Muscle layer of duodenum (tissue), 2 donors: ENCODE data around the gene PUM1.
"Not testable (repeated sequence)": the region's sequence is repeated elsewhere in the genome, so short reads cannot be mapped to it uniquely, and the experiment has no call there.

Experiments
- H3K27ac ChIP-seq: one replicate; pipeline ENCODE4 v1.7.0; 2013; ENCODE audit warnings: mild to moderate bottlenecking, low read length
- H3K27me3 ChIP-seq: one replicate; pipeline ENCODE4 v1.7.0; 2013; ENCODE audit warnings: low read depth, mild to moderate bottlenecking, control low read depth, low read length
- H3K36me3 ChIP-seq, 2 donors: one replicate each; pipeline ENCODE4 v1.7.0; 2013; ENCODE audit warnings: low read length in 2 of 2, control low read depth in 1 of 2, mild to moderate bottlenecking in 1 of 2; ENCODE audit not compliant: insufficient read depth in 2 of 2, control insufficient read depth in 1 of 2
- H3K4me1 ChIP-seq, 2 donors: one replicate each; pipeline ENCODE4 v1.7.0; 2013; ENCODE audit warnings: low read length in 2 of 2, mild to moderate bottlenecking in 2 of 2, control low read depth in 1 of 2, moderate library complexity in 1 of 2; ENCODE audit not compliant: insufficient read depth in 2 of 2, control insufficient read depth in 1 of 2
- H3K4me3 ChIP-seq, 2 donors: one replicate each; pipeline ENCODE4 v1.7.0; 2013; ENCODE audit warnings: low read length in 2 of 2, low read depth in 1 of 2, mild to moderate bottlenecking in 1 of 2
- H3K9me3 ChIP-seq, 2 donors: one replicate each; pipeline ENCODE4 v1.7.0; 2013; ENCODE audit warnings: low read length in 2 of 2, control low read depth in 1 of 2, mild to moderate bottlenecking in 1 of 2; ENCODE audit not compliant: control insufficient read depth in 1 of 2
- donor health status: healthy.

The PUM1 gene

GRCh38 chr1:30955448-30956015 is 110.0 kb downstream of the PUM1 start:
- Histone ChIP-seq H3K27ac (no peak overlapping the region), H3K9me3 (no peaks in the 10 kb centered on the region), H3K27me3 (no peaks in the 10 kb centered on the region), H3K4me1 (peaks cover 0 to 7% of the 10 kb centered on the region in 2 donors), H3K4me3 (no peak overlapping the region), H3K36me3 (peaks cover 42 to 52% of the 10 kb centered on the region in 2 donors)

GRCh38 chr1:30953685-30954084 is 111.8 kb downstream of the PUM1 start:
- Histone ChIP-seq H3K4me3 (no peak overlapping the region), H3K36me3 (peaks cover 49 to 55% of the 10 kb centered on the region in 2 donors), H3K4me1 (peaks cover 0 to 7% of the 10 kb centered on the region in 2 donors), H3K27me3 (no peaks in the 10 kb centered on the region), H3K27ac (no peak overlapping the region), H3K9me3 (no peaks in the 10 kb centered on the region)

GRCh38 chr1:30952098-30952497 is 113.4 kb downstream of the PUM1 start:
- Histone ChIP-seq H3K36me3 (peaks cover 55 to 59% of the 10 kb centered on the region in 2 donors), H3K27ac (no peak overlapping the region), H3K4me1 (peaks cover 0 to 7% of the 10 kb centered on the region in 2 donors), H3K27me3 (no peaks in the 10 kb centered on the region), H3K9me3 (no peaks in the 10 kb centered on the region), H3K4me3 (no peak overlapping the region)

- H3K27me3 ChIP-seq, result no peaks in the 10 kb centered on the region
- H3K9me3 ChIP-seq, result no peaks in the 10 kb centered on the region
- H3K36me3 ChIP-seq, result peaks cover 50% of the 10 kb centered on the region in 2 donors
- no peak overlapping the region for H3K4me3 ChIP-seq
- no peak overlapping the region for H3K27ac ChIP-seq
- peaks cover 0 to 7% of the 10 kb centered on the region in 2 donors for H3K4me1 ChIP-seq
Observed at GRCh38 chr1:30950700-30951099, 114.8 kb downstream of the PUM1 start.

- H3K36me3 ChIP-seq, result peaks cover 50 to 53% of the 10 kb centered on the region in 2 donors
- H3K27me3 ChIP-seq, result no peaks in the 10 kb centered on the region
- H3K27ac ChIP-seq, result no peak overlapping the region
- no peaks in the 10 kb centered on the region for H3K9me3 ChIP-seq
- H3K4me1 ChIP-seq, result peaks cover 0 to 7% of the 10 kb centered on the region in 2 donors
- H3K4me3 ChIP-seq, result no peak overlapping the region
Observed at GRCh38 chr1:30950053-30950452, 115.5 kb downstream of the PUM1 start.

- H3K4me3 ChIP-seq, H3K4me1 ChIP-seq, H3K27ac ChIP-seq, H3K27me3 ChIP-seq, H3K9me3 ChIP-seq: not testable (repeated sequence)
- H3K36me3 ChIP-seq, result peaks cover 49 to 57% of the 10 kb centered on the region in 2 donors
Observed at GRCh38 chr1:30949487-30949838, 116.1 kb downstream of the PUM1 start.

GRCh38 chr1:30948813-30949486 is 116.6 kb downstream of the PUM1 start:
- H3K4me1 ChIP-seq, H3K9me3 ChIP-seq, H3K27ac ChIP-seq, H3K27me3 ChIP-seq, H3K4me3 ChIP-seq: not testable (repeated sequence)
- peaks cover 49 to 56% of the 10 kb centered on the region in 2 donors for H3K36me3 ChIP-seq

GRCh38 chr1:30948278-30948677 is 117.2 kb downstream of the PUM1 start:
- Histone ChIP-seq H3K4me1 (peaks cover 0 to 7% of the 10 kb centered on the region in 2 donors), H3K9me3 (no peaks in the 10 kb centered on the region), H3K4me3 (no peak overlapping the region), H3K27ac (no peak overlapping the region), H3K36me3 (peaks cover 48 to 52% of the 10 kb centered on the region in 2 donors), H3K27me3 (no peaks in the 10 kb centered on the region)

GRCh38 chr1:30947212-30947611 is 118.3 kb downstream of the PUM1 start:
- Histone ChIP-seq H3K27me3 (no peaks in the 10 kb centered on the region), H3K36me3 (peaks cover 46 to 47% of the 10 kb centered on the region in 2 donors), H3K27ac (no peak overlapping the region), H3K9me3 (no peaks in the 10 kb centered on the region), H3K4me1 (peaks cover 0 to 10% of the 10 kb centered on the region in 2 donors), H3K4me3 (no peak overlapping the region)

- Histone ChIP-seq H3K27me3 (no peaks in the 10 kb centered on the region), H3K4me3 (no peak overlapping the region), H3K27ac (no peak overlapping the region), H3K36me3 (peaks cover 35 to 46% of the 10 kb centered on the region in 2 donors), H3K4me1 (peaks cover 0 to 6% of the 10 kb centered on the region in 2 donors), H3K9me3 (no peaks in the 10 kb centered on the region)
Observed at GRCh38 chr1:30942326-30942963, 123.1 kb downstream of the PUM1 start.

GRCh38 chr1:30940541-30940940 is 125.0 kb downstream of the PUM1 start:
- H3K27ac ChIP-seq, result no peak overlapping the region
- no peak overlapping the region for H3K4me3 ChIP-seq
- H3K36me3 ChIP-seq, result peaks cover 45 to 59% of the 10 kb centered on the region in 2 donors
- no peaks in the 10 kb centered on the region for H3K27me3 ChIP-seq
- peaks cover 0 to 6% of the 10 kb centered on the region in 2 donors for H3K4me1 ChIP-seq
- H3K9me3 ChIP-seq, result no peaks in the 10 kb centered on the region
